ENCODE measurements around the gene EYS. TPM values are rescaled to one million over a fixed set of nuclear protein-coding genes. Genes with fewer than 3 reads are reported as not detected.

EYS gene
- total RNA-seq, 1 experiment from 2014 or later: 1.5 TPM

GRCh38 chr6:65650086-65650485 is 56.9 kb downstream of the EYS start:
- no peak overlapping the region for H3K4me3 Mint-ChIP-seq (ENCODE audit: unreplicated experiment)
- ChIA-PET POLR2A (no interaction called here), CTCF (no interaction called here)
- no peak for DNase-seq (ENCODE audit: unreplicated experiment)
- BruUV-seq (replicated peaks): no TSS peak
- H3K27ac Mint-ChIP-seq (ENCODE audit: low read depth, unreplicated experiment): no peak overlapping the region
- no peaks in the 10 kb centered on the region for H3K36me3 Mint-ChIP-seq (ENCODE audit: insufficient read depth, unreplicated experiment)
- intact Hi-C loops (cut with micrococcal nuclease): no loop called here
- peaks cover 18% of the 10 kb centered on the region for H3K9me3 Mint-ChIP-seq (ENCODE audit: unreplicated experiment)
- H3K27me3 Mint-ChIP-seq (ENCODE audit: insufficient read depth, unreplicated experiment): no peaks in the 10 kb centered on the region
- H3K4me1 Mint-ChIP-seq (ENCODE audit: insufficient read depth, unreplicated experiment): peaks cover 10% of the 10 kb centered on the region
- TF ChIP-seq CTCF (IDR thresholded peaks at IDR 0.05; ENCODE audit: unreplicated experiment): no peak

GRCh38 chr6:65649392-65649791 is 57.6 kb downstream of the EYS start:
- no peak for TF ChIP-seq CTCF (IDR thresholded peaks at IDR 0.05; ENCODE audit: unreplicated experiment)
- BruUV-seq (replicated peaks): no TSS peak
- ChIA-PET POLR2A (no interaction called here), CTCF (interaction anchor here (0.6 kb wide), 1 partner anchor 838 kb away, joined by 3 read pairs; no protein-coding TSS in a partner anchor)
- Mint-ChIP-seq H3K27ac (ENCODE audit: low read depth, unreplicated experiment) (no peak overlapping the region), H3K4me3 (ENCODE audit: unreplicated experiment) (no peak overlapping the region), H3K9me3 (ENCODE audit: unreplicated experiment) (peaks cover 19% of the 10 kb centered on the region), H3K4me1 (ENCODE audit: insufficient read depth, unreplicated experiment) (peaks cover 10% of the 10 kb centered on the region), H3K27me3 (ENCODE audit: insufficient read depth, unreplicated experiment) (no peaks in the 10 kb centered on the region), H3K36me3 (ENCODE audit: insufficient read depth, unreplicated experiment) (no peaks in the 10 kb centered on the region)
- no peak for DNase-seq (ENCODE audit: unreplicated experiment)
- intact Hi-C loops (cut with micrococcal nuclease): no loop called here

GRCh38 chr6:65646544-65646943 is 60.5 kb downstream of the EYS start:
- DNase-seq (ENCODE audit: unreplicated experiment): no peak
- no TSS peak for BruUV-seq (replicated peaks)
- CTCF ChIA-PET: interaction anchor here (0.6 to 1.0 kb wide), 3 partner anchors 9 to 851 kb away, joined by 3 to 7 read pairs (median 6); no protein-coding TSS in a partner anchor
- Mint-ChIP-seq H3K9me3 (ENCODE audit: unreplicated experiment) (peaks cover 19% of the 10 kb centered on the region), H3K4me3 (ENCODE audit: unreplicated experiment) (no peak overlapping the region), H3K4me1 (ENCODE audit: insufficient read depth, unreplicated experiment) (peaks cover 10% of the 10 kb centered on the region), H3K27me3 (ENCODE audit: insufficient read depth, unreplicated experiment) (no peaks in the 10 kb centered on the region), H3K27ac (ENCODE audit: low read depth, unreplicated experiment) (no peak overlapping the region), H3K36me3 (ENCODE audit: insufficient read depth, unreplicated experiment) (no peaks in the 10 kb centered on the region)
- POLR2A ChIA-PET: no interaction called here
- intact Hi-C loops (cut with micrococcal nuclease): no loop called here
- no peak for TF ChIP-seq CTCF (IDR thresholded peaks at IDR 0.05; ENCODE audit: unreplicated experiment)

GRCh38 chr6:65642776-65643175 is 64.2 kb downstream of the EYS start:
- Mint-ChIP-seq H3K4me1 (ENCODE audit: insufficient read depth, unreplicated experiment) (peaks cover 10% of the 10 kb centered on the region), H3K4me3 (ENCODE audit: unreplicated experiment) (no peak overlapping the region), H3K9me3 (ENCODE audit: unreplicated experiment) (peaks cover 19% of the 10 kb centered on the region), H3K27me3 (ENCODE audit: insufficient read depth, unreplicated experiment) (no peaks in the 10 kb centered on the region), H3K36me3 (ENCODE audit: insufficient read depth, unreplicated experiment) (no peaks in the 10 kb centered on the region), H3K27ac (ENCODE audit: low read depth, unreplicated experiment) (no peak overlapping the region)
- intact Hi-C loops (cut with micrococcal nuclease): no loop called here
- TF ChIP-seq CTCF (IDR thresholded peaks at IDR 0.05; ENCODE audit: unreplicated experiment): no peak
- DNase-seq (ENCODE audit: unreplicated experiment): no peak
- POLR2A ChIA-PET: no interaction called here
- CTCF ChIA-PET: no interaction called here
- no TSS peak for BruUV-seq (replicated peaks)

Measured in MCF 10A (cell line).